Stimulated activated CD8-positive, alpha-beta memory T cell treated with anti-CD3 and anti-CD28 coated beads, Interleukin-12 subunit alpha, Interleukin-12 subunit beta, amount 100 ng/mL, for 4 hours (primary cell): ENCODE results near the gene NNAT.
"Not testable (repeated sequence)": the region's sequence is repeated elsewhere in the genome, so short reads cannot be mapped to it uniquely, and the experiment has no call there.

Experiments used
- DNase-seq: peaks from one replicate; pipeline ENCODE4 v3.0.0-alpha.2; 2020; ENCODE audit warnings: low read depth

The NNAT gene, protein sequence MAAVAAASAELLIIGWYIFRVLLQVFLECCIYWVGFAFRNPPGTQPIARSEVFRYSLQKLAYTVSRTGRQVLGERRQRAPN

DNA sequence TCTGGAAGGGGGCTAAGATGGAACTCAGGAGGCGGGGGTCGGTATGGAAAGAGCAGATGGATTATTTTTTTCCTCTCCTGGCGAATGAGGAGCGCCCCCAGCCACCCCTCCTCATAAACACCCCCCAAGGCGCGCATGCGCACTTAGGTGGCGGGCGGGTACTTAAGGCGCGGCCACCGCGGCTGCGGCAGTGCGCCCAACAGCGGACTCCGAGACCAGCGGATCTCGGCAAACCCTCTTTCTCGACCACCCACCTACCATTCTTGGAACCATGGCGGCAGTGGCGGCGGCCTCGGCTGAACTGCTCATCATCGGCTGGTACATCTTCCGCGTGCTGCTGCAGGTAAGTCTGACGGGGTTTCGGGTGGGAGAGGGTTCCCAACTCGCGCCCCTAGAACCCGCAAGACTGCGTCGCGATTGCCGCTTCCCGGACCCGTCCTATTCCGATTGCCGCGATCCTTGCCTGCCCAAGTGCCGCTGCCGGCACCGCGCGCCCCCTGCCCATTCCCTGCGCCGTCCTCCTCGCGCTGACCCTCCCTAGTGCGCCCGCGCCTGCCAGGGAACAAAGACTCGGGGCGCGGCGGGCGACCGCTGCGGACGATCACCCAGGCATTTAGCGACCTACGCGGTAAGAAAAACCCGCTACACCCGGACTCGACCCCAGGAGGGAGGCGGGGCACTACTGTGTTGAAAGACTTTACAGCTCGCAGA is at the start of gene NNAT:
Gene NNAT, plus strand, starts transcription at position 190 of the 711 bp plus-strand sequence. Its CDS starts 82 bp downstream, at position 272.
- no peak for DNase-seq

DNA sequence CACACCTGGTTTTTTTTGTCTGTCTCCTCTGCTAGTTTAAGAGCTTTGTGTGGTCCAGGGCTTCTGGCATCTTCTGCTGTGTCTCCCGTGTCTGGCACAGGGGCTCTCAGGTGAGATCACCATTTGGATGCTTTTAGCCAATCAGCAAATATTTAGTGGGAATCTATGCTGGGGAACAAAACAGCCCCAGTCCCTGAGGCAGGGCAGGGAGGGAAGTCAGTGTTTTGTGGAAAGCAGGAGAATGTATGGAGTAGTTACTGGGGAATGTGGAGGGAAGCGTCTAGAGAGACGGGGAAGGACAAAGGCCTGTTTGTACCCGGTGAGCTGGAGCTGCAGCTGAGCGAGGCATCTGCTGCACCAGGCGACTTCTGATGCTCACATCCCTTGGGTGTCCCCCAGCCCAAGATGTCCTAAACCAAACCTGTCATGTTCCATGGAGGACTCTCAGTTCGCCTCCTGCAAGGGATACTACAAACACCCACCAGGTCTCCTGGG is 49.3 kb upstream of the NNAT start:
- no peak for DNase-seq

DNA sequence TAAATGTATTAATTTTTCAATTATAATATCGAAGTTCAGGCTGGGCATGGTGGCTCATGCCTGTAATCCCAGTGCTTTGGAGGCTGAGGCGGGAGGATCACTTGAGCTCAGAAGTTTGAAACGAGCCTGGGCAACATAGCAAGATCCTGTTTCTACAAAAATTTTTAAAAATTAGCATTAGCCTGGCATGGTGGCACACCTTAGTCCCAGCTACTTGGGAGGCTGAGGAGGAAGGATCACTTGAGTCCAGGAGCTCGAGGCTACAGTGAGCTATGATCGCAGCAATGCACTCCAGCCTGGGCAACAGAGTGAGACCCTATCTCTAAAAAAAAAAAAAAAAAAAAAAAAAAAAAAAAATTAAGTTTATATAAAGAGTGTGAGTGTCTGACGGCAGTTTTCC is 48.6 kb upstream of the NNAT start:
- not testable (repeated sequence) for DNase-seq

DNA sequence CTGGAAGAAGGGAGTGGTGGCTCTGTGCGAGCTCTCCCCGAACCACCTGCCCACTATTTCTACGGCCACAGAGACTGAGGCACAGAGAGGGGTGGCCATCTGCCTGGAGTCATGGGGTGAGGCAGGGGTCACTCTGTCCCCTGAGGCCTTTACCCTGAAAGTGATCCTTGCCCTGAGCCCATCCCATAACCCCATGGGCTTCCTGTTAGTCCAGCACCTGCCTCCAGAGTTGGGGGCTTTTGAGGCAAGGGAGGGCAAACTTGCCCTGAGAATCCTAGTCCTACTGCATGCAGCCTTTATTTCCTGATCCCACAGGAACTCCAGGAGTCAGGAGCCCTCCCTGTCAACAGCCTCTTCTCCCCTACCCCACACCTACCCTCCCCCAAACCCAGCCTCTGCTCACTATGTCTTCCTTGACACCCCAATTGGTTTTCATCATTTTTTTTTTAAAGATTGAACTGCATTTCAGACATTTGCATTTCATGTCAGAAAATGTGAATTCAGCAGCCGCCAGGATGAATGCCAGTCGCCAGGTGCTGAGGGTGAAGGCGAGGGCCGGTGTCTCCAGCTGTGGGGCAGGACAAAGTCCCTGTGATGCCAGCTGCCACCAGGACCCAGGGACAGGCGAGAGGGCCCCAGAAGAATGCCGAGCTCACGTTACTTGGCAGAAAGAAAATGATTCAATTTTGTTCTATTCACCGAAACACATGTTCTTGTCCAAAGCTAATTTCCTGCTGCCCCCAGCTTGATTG is 47.6 kb upstream of the NNAT start:
- no peak for DNase-seq

DNA sequence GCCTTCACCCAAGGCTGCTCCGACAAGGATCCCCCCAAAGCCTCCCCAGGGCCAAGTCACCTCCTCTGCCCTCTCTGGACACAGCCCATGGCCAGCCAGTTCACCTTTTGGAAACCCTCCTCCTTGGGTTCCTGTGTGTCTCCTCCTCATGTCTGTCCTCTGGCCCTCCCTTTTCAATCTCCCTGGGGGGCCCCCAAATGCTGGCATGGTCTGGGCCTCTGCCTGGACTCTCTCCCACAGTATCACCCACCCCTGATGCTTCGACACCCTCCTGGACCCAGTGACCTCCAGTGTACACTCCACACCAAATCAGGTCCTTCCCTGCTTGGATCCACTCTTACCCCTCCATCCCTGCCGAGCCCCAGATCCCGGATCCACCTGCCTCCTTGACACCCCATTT is 46.7 kb upstream of the NNAT start:
- no peak for DNase-seq

DNA sequence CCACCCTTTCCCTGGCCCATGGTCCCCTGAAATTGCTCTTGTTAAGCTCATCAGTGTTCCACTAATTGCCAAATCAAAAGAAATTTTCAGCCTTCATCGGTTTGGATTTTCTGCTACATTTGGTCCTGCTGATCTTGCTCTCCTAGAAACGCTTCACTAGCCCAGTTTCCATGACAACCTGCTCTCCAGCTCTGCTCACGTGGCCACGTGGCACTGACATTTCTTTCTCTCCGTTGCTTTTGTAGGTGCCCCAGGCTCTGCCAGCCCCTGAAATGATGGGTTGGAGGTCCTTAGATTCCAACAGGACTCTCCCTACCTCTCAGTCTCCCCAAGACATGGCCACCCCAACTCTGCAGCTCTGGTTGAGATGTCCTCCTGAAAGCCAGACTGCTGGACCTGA is 45.8 kb upstream of the NNAT start:
- DNase-seq, result no peak

DNA sequence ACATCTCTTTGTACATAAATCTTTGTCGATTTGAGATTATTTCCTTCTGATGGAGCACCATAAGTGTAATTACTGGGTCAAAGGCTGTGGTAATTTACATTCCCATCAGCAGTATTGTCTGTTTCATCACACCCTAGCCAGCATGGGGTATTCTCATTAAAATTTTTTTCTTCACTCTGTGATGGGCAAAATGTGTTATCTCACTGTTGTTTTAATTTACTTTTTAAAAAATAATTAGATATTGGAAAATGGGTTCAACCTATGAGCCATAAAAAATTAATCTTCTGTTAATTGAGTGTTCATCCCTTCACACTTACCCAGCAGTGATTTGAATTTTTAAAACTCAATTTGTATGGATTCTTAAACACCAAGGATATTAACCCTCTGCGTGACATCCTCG is 44.0 kb upstream of the NNAT start:
- no peak for DNase-seq

DNA sequence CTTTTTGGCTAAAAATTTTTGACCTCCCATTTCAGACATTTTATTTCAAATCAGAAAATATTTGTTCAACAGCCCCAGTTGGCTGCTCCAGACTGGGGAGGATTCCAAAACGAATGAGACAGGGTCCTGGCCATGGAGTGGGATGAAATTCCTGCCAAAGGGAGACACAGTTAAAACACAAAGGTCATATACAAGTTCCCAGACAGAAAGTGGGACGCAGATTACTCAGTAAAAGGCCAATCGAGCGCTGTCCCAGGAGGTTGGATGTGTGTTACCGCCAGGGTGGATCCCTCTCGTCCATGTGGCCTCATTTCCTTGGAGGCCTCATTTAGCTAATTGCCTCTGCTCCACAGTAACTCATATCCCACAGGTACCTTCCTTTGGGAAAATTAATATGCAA is 41.8 kb upstream of the NNAT start:
- no peak for DNase-seq

DNA sequence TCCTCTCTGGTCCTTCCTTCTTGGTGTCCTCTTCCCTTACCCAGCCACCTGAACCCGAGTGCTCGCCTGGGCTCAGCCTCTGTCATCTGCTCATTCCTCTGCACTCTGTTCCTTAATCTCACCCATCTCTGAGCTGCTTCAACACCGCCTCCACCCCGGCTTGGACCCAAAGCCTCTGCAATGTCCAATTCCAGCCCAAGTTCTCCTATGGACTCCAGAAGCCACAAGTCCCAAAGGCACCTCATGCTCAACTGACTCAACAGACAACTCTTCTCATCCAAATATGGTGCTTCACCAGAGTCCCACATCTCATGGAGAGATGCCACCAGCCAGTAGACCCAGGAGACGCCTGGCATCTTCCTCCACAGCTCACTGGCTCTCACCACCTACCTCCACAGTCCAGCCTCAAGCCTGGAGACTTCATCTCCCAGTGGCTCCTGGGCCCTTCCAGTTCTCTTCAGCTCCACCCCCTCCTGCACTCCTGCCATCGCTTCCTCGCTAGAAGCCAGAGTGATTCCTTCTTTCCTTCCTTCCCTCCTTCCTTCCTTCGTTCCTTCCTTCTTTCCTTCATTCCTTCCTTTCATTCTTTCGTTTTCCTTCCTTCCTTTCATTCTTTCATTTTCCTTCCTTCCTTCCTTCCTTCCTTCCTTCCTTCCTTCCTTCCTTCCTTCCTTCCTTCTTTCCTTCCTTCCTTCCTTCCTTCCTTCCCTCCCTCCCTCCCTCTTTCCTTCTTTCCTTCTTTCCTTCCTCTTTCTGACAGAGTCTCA is 40.9 kb upstream of the NNAT start:
- DNase-seq, result no peak

DNA sequence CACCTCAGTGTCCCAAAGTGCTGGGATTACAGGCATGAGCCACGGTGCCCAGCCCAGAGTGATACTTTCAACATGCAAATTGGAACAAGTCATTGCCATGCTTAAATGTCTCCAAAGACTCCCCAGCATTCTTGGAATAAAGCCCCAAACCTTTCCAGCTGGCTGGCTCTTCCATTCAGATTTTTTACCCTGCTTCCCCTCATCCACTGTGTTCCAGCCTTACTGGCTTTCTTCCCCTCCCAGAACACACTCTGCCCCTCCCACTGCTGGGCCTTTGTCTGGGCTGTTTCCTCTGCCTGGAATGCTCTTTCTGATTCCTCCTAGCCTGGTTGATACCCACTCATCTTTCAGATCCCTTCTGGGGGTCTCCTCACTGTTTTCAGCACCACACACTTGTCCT is 40.1 kb upstream of the NNAT start:
- DNase-seq, result no peak

DNA sequence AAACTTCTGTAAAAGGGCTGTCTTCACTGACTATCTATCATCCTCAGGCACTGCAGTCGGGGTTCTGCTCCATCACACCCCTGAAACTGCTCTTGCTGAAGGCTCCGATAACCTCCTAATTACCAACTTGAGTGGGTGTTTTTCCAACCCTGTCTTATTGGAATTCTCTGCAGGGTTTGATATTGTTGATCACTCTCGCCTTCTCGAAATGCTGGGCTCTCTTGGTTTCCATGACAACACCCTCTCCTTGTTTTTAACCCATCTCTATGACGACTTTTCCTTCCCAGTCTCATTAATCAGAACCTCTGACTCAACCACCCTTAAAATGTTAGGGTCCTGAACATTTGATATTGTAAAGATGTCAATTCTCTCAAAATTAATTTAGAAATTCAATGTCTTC is 39.4 kb upstream of the NNAT start:
- no peak for DNase-seq

DNA sequence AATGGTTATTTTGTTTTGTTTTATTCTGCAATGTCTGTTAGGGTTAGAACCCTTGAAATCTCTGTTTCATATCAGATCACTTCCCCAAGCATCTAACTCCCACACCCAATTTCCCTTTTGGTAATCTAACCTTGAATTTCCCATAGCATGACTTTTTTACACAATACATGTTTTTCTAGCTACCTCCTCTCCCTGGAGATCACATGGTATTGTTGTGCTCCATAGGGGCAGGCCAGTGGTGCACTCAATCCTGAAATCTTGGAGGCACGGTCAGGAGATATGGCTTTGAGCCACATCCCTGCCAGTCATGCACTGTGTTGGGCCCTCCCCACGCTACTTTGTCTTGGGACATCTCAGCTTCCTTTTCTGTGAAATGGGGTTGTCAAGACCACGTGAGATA is 36.7 kb upstream of the NNAT start:
- no peak for DNase-seq

DNA sequence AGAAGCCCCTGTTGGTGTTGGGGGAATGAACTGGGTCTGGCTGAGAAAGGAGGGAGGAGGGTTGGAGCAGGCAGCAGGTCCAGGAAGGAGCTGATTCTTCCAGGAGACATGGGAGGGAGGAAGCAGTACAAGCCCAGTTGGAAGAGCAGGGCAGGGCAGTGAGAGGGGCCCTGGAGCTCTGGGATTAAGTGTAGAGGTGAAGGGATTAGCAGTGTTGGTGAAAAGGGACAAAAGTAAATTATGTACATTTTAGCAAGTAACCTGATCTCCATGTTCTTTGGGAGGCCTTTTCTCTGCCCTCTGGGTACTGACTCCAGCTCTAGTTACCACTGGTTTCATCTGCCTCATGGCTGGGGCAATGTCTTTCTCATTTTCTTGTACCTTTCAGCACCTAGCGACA is 34.8 kb upstream of the NNAT start:
- DNase-seq, result not testable (repeated sequence)

DNA sequence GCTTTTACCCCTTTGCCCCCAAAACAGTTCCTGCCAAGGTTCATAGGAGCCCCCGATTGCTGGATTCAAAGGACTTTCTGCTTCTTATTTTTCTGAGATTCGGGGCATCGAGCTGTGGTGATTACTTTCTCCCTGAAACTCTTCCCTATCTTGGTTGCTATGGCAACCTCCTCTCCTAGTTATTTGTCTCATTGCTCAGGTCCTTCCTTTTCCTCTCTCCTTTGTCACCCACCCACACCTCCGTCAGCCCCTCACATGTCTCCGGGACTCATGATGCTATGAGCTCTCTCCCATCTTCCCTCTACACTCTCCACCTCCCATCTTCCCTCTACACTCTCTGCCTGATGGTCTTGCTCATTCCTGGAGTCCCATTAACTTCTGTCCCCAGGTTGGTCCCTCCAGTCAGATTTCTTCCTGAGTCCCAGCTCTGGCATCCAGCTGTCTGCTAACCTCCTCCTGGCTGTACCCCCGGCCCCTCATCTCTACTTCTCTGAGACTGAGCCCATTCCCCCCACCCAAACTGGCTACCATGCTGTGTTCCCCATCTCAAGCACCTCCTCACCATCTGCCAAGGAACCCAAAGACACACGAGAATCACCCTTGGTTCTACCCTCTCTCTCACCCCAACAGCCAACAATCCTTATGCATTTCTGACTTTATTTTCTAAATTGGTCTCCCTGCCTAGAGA is 30.2 kb upstream of the NNAT start:
- DNase-seq, result no peak

DNA sequence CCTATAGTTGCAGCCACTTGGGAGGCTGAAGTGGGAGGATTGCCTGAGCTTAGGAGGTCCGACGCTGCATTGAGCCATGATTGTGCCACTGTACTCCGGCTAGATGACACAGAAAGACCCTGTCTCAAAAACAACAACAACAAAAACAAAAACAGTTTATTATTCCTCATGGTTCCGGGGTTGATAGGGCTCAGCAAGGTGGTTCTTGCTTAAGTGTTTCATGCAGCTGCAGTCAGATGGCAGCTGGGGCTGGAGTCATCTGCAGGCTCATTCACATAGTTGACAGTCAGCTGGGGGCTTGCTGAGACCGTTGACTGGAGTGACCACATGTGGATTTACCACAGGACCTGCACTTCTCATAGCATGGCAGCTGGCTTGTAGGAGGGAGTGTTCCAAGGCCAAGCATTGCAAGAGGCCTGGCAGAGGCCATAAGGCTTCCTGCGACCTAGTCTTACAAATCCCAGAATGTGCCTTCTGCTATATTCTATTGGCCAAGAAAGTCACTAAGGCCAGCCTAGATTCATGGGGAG is 28.9 kb upstream of the NNAT start:
- DNase-seq, result no peak

DNA sequence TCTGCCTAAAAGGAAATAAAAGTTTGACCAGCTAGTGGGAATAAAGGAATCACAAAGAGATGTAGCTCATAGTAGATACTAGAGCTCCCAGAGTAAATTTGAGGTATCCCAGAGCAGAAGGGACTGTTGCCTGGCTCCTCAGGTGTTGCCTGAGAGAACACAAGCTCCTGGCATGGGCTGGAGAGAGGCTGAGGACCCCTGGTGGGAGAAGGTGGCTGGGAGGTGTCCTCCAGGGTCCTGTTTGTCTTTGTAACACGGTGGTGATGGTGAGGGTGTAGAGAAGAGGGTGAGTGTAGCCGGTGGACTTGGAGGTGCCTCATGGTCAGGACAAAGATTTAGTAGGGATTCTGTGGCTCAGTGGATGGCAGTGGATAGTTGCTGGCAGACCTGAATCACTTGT is 28.1 kb upstream of the NNAT start:
- no peak for DNase-seq

DNA sequence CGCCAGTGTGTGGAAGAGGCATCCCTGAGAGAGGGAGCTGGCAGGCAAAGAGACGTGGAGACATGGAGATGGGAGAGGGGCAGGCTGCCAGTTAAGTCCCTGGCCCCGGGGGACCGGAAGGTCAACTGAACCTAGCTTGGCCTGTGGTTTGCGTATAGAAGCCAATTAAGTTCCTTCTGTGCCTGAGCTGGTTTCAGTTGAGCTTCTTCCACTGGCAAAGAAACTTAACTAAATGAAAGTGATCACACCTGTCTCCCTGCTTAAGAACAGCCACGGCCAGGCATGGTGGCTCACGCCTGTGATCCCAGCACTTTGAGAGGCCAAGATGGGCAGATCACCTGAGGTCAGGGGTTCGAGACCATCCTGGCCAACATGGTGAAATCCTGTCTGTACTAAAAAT is 26.7 kb upstream of the NNAT start:
- DNase-seq, result no peak

DNA sequence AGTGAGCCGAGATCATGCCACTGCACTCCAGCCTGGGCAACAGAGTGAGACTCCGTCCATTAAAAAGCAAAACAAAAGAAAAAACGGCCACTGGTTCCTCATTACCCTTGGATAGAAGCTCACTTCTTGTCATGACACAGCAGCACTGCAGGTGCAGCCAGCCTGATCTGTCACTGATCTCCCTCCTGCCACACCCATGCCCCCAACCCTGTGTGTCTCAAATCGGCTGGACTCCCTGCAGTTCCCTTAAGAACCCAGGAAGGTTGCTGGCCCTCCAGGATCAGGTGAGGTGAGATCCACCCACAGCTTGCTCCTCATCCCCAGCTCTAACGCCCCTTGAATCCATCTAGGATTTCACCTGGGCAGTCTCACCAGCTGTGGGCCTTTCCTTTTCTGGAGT is 26.3 kb upstream of the NNAT start:
- DNase-seq, result no peak

DNA sequence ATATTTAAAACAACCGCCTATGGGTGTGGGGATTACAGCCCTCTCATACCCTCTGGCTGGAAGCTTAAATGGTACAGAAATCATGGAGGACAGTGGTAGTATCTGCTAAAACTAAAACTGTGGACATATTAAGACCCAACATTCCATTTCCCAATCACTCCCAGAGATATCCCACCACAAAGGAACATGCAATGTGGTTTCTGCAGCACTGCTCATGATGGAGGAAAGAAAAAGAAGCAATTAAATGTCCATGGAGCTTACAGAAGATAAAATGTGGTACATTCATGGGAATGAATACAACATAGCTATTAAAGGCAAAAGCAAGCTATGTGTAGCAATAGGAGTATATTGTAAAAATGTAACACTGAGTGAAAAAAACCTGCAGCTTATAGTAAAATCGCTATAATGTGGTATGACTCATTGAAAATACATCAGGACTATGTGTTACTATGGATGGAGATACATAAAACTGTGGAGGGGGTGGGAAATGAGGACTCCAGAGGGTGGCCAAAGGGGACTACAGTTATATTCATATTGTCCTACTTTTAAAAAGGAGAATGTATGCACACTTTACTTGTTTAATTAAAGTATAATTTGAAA is 22.9 kb upstream of the NNAT start:
- no peak for DNase-seq

DNA sequence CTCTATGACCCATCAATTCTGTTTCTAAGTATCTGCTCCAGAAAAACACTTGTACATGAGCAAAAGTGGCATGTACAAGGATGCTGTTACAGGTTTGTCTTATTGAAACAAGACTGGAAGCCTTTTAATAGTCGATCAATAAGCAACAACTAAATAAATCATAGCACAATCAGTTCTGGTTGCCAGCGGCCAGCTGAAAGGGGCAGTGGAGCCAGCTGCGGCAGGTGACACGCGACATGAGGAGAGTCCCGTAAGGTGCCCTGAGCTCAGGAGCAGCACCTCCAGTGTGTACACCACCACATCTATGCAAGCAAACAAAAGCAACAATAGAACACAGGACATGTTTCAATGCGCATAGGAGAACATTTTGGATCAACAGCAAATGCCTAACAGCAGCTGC is 20.7 kb upstream of the NNAT start:
- DNase-seq, result no peak

DNA sequence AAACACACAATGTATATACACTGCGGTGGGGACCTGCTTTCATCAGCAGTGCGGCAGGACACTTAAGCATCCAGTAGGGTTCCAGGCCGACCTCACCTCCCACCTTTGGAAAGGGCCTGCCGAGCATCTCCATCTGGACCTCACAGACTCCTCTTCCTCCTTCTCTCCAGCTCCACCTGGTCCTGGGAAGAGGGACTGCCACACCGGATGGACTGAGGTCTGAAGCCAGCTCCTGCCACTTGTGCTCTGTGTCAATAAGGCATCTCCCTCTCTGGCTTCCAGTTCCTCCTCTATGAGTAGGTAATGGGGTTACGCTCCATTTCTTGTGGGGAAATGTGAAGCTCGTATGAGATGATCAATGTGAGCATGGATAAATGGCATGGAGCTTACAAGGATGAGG is 19.1 kb upstream of the NNAT start:
- DNase-seq, result no peak
